Breast epithelium (tissue), 3 donors: ENCODE data around the gene SLC37A3.

Experiments
- POLR2A ChIP-seq: fragments of 450-650 bp; IDR thresholded peaks from one replicate; pipeline ENCODE4 v1.6.1; 2016; ENCODE audit warnings: antibody characterized with exemption, mild to moderate bottlenecking, moderate library complexity
- TF ChIP-seq, protein P1 (sequence below), 3 donors: fragments of 450-650 bp; IDR thresholded peaks; one replicate each; pipeline ENCODE4 v1.5.1; 2016 to 2017; ENCODE audit warnings: antibody characterized with exemption in 3 of 3, mild to moderate bottlenecking in 3 of 3, moderate library complexity in 3 of 3

DNA sequence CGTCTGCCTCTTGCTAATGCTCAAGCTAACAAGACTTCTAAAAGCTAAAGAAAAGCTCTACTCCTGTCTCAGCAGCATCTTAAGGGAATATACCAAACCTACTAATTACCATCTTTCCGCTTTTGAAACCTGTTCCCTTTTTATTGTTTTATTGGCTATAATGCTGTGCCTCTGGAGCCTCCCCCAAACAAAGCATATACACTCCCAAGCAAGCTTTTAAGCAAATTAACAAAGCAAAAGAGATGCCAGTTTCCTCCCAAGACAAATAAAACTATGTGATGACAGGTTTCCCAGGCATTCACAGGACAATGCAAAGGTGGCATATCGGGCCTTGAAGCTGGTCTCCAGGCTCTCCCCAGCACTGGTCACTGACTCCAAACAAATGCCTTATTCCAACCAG, 52.9 kb downstream of the SLC37A3 start:
- TF ChIP-seq, protein P1, sequence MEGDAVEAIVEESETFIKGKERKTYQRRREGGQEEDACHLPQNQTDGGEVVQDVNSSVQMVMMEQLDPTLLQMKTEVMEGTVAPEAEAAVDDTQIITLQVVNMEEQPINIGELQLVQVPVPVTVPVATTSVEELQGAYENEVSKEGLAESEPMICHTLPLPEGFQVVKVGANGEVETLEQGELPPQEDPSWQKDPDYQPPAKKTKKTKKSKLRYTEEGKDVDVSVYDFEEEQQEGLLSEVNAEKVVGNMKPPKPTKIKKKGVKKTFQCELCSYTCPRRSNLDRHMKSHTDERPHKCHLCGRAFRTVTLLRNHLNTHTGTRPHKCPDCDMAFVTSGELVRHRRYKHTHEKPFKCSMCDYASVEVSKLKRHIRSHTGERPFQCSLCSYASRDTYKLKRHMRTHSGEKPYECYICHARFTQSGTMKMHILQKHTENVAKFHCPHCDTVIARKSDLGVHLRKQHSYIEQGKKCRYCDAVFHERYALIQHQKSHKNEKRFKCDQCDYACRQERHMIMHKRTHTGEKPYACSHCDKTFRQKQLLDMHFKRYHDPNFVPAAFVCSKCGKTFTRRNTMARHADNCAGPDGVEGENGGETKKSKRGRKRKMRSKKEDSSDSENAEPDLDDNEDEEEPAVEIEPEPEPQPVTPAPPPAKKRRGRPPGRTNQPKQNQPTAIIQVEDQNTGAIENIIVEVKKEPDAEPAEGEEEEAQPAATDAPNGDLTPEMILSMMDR (IDR thresholded peaks at IDR 0.05) = no peak
- TF ChIP-seq POLR2A = no peak
